IMR-90 (cell line): ENCODE data around the gene ANKMY2. TPM values are rescaled to one million over a fixed set of nuclear protein-coding genes. Genes with fewer than 3 reads are reported as not detected.

Experiments used
- ATAC-seq: fragments of 200-7000 bp; cut with Tn5 transposase; 2 replicates; pipeline ENCODE4 v1.9.1; 2020; ENCODE audit warnings: low read depth, mild to moderate bottlenecking, moderate library complexity
- BruUV-seq: library from RNA; stranded (reverse); fragments of 400-500 nt; replicated peaks from 2 replicates; lab custom pipeline; 2021; lab: Mats Ljungman, UMichigan
- CTCF ChIA-PET: fragments of 300-600 bp; formaldehyde crosslinking; extraction: SDS; loops from one replicate; lab custom pipeline; 2021; ENCODE audit warnings: antibody characterized with exemption; lab: Yijun Ruan, JAX
- POLR2A ChIA-PET: fragments of 300-600 bp; sonication (Branson Sonifier 250); formaldehyde crosslinking; loops from one replicate; lab custom pipeline; 2022; ENCODE audit warnings: antibody characterized with exemption; ENCODE audit not compliant: unreplicated experiment; lab: Charles Lee
- DNase-seq: peaks from one replicate; pipeline ENCODE4 v3.0.0; 2013
- H2AFZ ChIP-seq: replicated peaks from 2 replicates; pipeline ENCODE3; 2013; ENCODE audit warnings: low read length, mild to moderate bottlenecking; ENCODE audit not compliant: poor library complexity
- H2AK5ac ChIP-seq: 2 replicates; pipeline ENCODE4 v1.6.1; 2013; ENCODE audit warnings: low read depth, low read length, inconsistent platforms
- H2AK9ac ChIP-seq: replicated peaks from 2 replicates; pipeline ENCODE3; 2013; ENCODE audit warnings: mild to moderate bottlenecking, low read depth, low read length, moderate library complexity; ENCODE audit not compliant: poor library complexity
- H2BK120ac ChIP-seq: 2 replicates; pipeline ENCODE4 v1.6.1; 2013; ENCODE audit warnings: low read depth, low read length, inconsistent platforms
- H2BK15ac ChIP-seq: 3 replicates; pipeline ENCODE4 v1.6.1; 2013; ENCODE audit warnings: low read depth, low read length, inconsistent platforms
- H2BK20ac ChIP-seq: 2 replicates; pipeline ENCODE4 v1.6.1; 2013; ENCODE audit warnings: low read depth, mild to moderate bottlenecking, inconsistent platforms, low read length, moderate library complexity
- H2BK5ac ChIP-seq: 2 replicates; pipeline ENCODE4 v1.6.1; 2013; ENCODE audit warnings: mild to moderate bottlenecking, low read depth, low read length, inconsistent platforms; ENCODE audit not compliant: poor library complexity, severe bottlenecking
- H3K14ac ChIP-seq: replicated peaks from 2 replicates; pipeline ENCODE4 v1.6.1; 2013; ENCODE audit warnings: low read depth, low read length, inconsistent platforms
- H3K18ac ChIP-seq: 2 replicates; pipeline ENCODE4 v1.6.1; 2013; ENCODE audit warnings: low read depth, low read length, control low read depth
- H3K23ac ChIP-seq: 2 replicates; pipeline ENCODE4 v1.6.1; 2013; ENCODE audit warnings: low read depth, low read length, inconsistent platforms
- H3K27ac ChIP-seq: 2 replicates; pipeline ENCODE4 v1.5.1; 2013; ENCODE audit warnings: mild to moderate bottlenecking, control low read depth, low read length; ENCODE audit not compliant: insufficient read depth
- H3K27me3 ChIP-seq: 2 replicates; pipeline ENCODE4 v1.6.1; 2013; ENCODE audit warnings: low read length; ENCODE audit not compliant: control insufficient read depth, insufficient read depth
- H3K36me3 ChIP-seq: 2 replicates; pipeline ENCODE4 v1.6.1; 2013; ENCODE audit warnings: low read length, mixed read lengths; ENCODE audit not compliant: control insufficient read depth, insufficient read depth
- H3K4ac ChIP-seq: 2 replicates; pipeline ENCODE4 v1.6.1; 2013; ENCODE audit warnings: low read depth, low read length, inconsistent platforms
- H3K4me1 ChIP-seq: 2 replicates; pipeline ENCODE4 v1.6.1; 2013; ENCODE audit warnings: low read length, mixed read lengths; ENCODE audit not compliant: control insufficient read depth, insufficient read depth
- H3K4me2 ChIP-seq: 2 replicates; pipeline ENCODE4 v1.6.1; 2013; ENCODE audit warnings: low read depth, mild to moderate bottlenecking, control low read depth, low read length, moderate library complexity
- H3K4me3 ChIP-seq: 2 replicates; pipeline ENCODE4 v1.5.1; 2013; ENCODE audit warnings: low read depth, mild to moderate bottlenecking, control low read depth, low read length, moderate library complexity; ENCODE audit not compliant: insufficient read depth
- H3K56ac ChIP-seq: 2 replicates; pipeline ENCODE4 v1.6.1; 2013; ENCODE audit warnings: low read length, inconsistent platforms; ENCODE audit not compliant: insufficient read depth; ENCODE audit errors: extremely low read depth
- H3K79me1 ChIP-seq, 2 experiments: 2 replicates each; pipeline ENCODE4 v1.6.1; 2013; ENCODE audit warnings: low read length in 2 of 2, inconsistent platforms in 1 of 2, low read depth in 1 of 2
- H3K9ac ChIP-seq: 2 replicates; pipeline ENCODE4 v1.6.1; 2013; ENCODE audit warnings: low read depth, low read length, control low read depth
- H3K9me1 ChIP-seq: 2 replicates; pipeline ENCODE4 v1.6.1; 2013; ENCODE audit warnings: low read length, inconsistent platforms; ENCODE audit not compliant: insufficient read depth
- H3K9me3 ChIP-seq: 2 replicates; pipeline ENCODE4 v1.6.1; 2013; ENCODE audit warnings: low read length; ENCODE audit not compliant: control insufficient read depth, insufficient read depth
- H4K20me1 ChIP-seq: 2 replicates; pipeline ENCODE4 v1.6.1; 2013; ENCODE audit warnings: low read length, inconsistent platforms; ENCODE audit not compliant: insufficient read depth
- H4K5ac ChIP-seq: 2 replicates; pipeline ENCODE4 v1.6.1; 2013; ENCODE audit warnings: mild to moderate bottlenecking, low read depth, low read length, control low read depth
- H4K8ac ChIP-seq, 2 experiments: 2 replicates each; pipeline ENCODE4 v1.6.1; 2013; ENCODE audit warnings: low read depth in 2 of 2, low read length in 2 of 2, control low read depth in 1 of 2, inconsistent platforms in 1 of 2
- H4K91ac ChIP-seq: 2 replicates; pipeline ENCODE4 v1.6.1; 2013; ENCODE audit warnings: low read depth, low read length, inconsistent platforms; ENCODE audit not compliant: insufficient read depth
- CEBPB ChIP-seq: IDR thresholded peaks from 2 replicates; pipeline ENCODE4 v1.6.1; 2012; ENCODE audit warnings: low read depth, low read length, improper control_type of control experiment
- CTCF ChIP-seq: conservative IDR thresholded peaks from 2 replicates; pipeline ENCODE4 v1.5.1; 2012; ENCODE audit warnings: mild to moderate bottlenecking, low read depth, low read length, improper control_type of control experiment
- FOS ChIP-seq: fragments of 150-350 bp; IDR thresholded peaks from 2 replicates; pipeline ENCODE4 v1.6.1; 2016; ENCODE audit warnings: low read depth, low read length
- MAFK ChIP-seq: IDR thresholded peaks from 2 replicates; pipeline ENCODE4 v1.6.1; 2012; ENCODE audit warnings: low read depth, low read length, improper control_type of control experiment
- MAZ ChIP-seq: IDR thresholded peaks from 2 replicates; pipeline ENCODE4 v1.6.1; 2012; ENCODE audit warnings: low read depth, mild to moderate bottlenecking, low read length, improper control_type of control experiment, moderate library complexity, borderline replicate concordance
- NFE2L2 ChIP-seq: fragments of 150-350 bp; IDR thresholded peaks from 2 replicates; pipeline ENCODE4 v1.6.1; 2016; ENCODE audit warnings: low read depth, mild to moderate bottlenecking, low read length
- RCOR1 ChIP-seq: IDR thresholded peaks from 2 replicates; pipeline ENCODE4 v1.6.1; 2012; ENCODE audit warnings: mild to moderate bottlenecking, low read length, improper control_type of control experiment; ENCODE audit not compliant: insufficient replicate concordance
- SMC3 ChIP-seq: fragments of 150-350 bp; IDR thresholded peaks from 2 replicates; pipeline ENCODE4 v1.6.1; 2016; ENCODE audit warnings: low read depth, mild to moderate bottlenecking, antibody characterized with exemption, low read length, moderate library complexity
- WGBS, 2 experiments: methylation state at CpG; one replicate each; pipeline versions ENCODE4 v1.1.5 to v1.1.7; 2013; ENCODE audit warnings: missing lambda C conversion rate in 2 of 2; ENCODE audit not compliant: insufficient read length in 1 of 2; ENCODE audit errors: extremely low coverage in 2 of 2; 5-methylcytosine and 5-hydroxymethylcytosine counted together
- dilution Hi-C: fragments of 300-500 bp; cut with HindIII; formaldehyde crosslinking; loops from one replicate; pipeline ENCODE4 v1.14.3; 2018; ENCODE audit warnings: low sequenced_read_pairs; ENCODE audit not compliant: unreplicated experiment
- in situ Hi-C: fragments of 300-500 bp; cut with MboI; formaldehyde crosslinking; loops from 3 replicates; pipeline ENCODE4 v1.14.3; 2019; ENCODE audit warnings: low sequenced_read_pairs, inconsistent platforms, mixed read lengths
- intact Hi-C: fragments of 100-400 bp; cut with micrococcal nuclease; formaldehyde crosslinking; loops from 2 replicates; pipeline ENCODE4 v1.10.0; 2022
- polyA plus RNA-seq, 3 experiments: library from polyadenylated mRNA; depleted of rRNA; stranded (reverse); fragments of >200 nt; gene quantifications; 2 replicates each; pipeline ENCODE4 v1.2.3, GENCODE V29; 2012; ENCODE audit warnings: low replicate concordance in 1 of 3
- total RNA-seq: library from RNA; depleted of rRNA; stranded (reverse); fragments of >200 nt; gene quantifications from 2 replicates; pipeline ENCODE4 v1.2.3, GENCODE V29; 2012
- TF ChIP-seq, protein P1 (sequence below): fragments of 150-350 bp; IDR thresholded peaks from 2 replicates; pipeline ENCODE4 v1.6.1; 2016; ENCODE audit warnings: low read depth, mild to moderate bottlenecking, low read length, moderate library complexity, borderline replicate concordance

The ANKMY2 gene
- total and polyA plus RNA-seq, 2 of the 4 experiments (the other 2 are of a cell fraction) = 19.5 to 41.9 TPM

DNA sequence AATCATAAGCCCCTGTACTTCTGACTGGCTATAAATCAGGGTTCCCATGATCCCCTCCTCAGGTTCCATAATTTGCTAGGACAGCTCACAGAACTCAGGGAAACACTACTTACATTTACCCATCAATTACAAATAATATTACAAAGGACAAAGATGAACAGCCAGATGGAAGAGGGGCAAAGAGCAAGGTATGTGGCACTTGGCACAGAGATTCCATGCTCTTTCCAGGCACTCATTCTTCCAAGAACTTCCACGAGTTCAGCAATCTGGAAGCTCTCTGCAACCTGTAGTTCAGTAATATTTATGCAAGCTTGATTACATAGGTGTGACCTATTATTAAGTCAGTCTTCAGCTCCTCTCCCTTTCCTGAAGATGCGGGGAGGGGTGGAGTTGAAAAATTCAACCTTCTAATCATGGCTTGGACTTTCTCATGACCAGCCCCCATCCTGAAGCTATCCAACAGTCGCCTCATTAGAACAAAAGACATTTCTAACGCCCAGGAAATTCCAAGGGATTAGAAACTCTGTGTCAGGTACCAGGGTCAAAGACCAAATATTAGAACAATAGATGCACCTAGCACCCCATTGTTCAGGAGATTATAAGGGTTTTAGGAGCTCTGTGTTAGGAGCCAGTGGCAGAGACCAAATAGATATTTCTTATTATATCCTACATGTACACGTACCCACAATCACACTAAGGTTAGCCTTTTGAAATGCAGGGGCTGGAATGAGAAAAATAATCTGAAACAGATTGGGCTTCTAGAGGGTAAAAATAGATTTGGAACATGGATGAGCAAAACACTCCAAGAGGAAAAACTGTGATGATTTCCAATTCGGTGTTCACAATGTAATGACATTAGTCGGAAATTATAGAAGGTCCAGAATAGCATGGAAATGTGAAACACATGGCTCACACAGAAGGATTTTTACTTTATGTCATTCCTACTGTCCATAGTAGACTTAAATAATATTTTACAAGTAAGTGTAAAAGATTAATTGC, 7.0 kb downstream of the ANKMY2 start:
- ChIA-PET POLR2A (no interaction called here), CTCF (no interaction called here)
- Histone ChIP-seq H2BK120ac (no peak overlapping the region), H3K23ac (no peak overlapping the region), H2BK5ac (no peak overlapping the region), H3K18ac (no peak overlapping the region), H3K56ac (no peak overlapping the region), H3K79me1 (peaks cover 17 to 46% of the 10 kb centered on the region in 2 experiments; a peak in 3 of 4 replicates), H3K14ac (no peak overlapping the region), H3K27ac (no peak overlapping the region), H3K36me3 (peaks cover 4% of the 10 kb centered on the region), H4K91ac (no peak overlapping the region), H3K4ac (no peak overlapping the region), H3K4me3 (no peak overlapping the region), H2BK20ac (no peak overlapping the region), H4K8ac (no peak overlapping the region), H3K4me2 (no peak overlapping the region), H2AK5ac (no peak overlapping the region), H2AK9ac (no peak overlapping the region), H3K27me3 (no peaks in the 10 kb centered on the region), H4K5ac (no peak overlapping the region), H2AFZ (no peak overlapping the region), H3K9me1 (peaks cover 11% of the 10 kb centered on the region), H3K9ac (no peak overlapping the region), H2BK15ac (no peak overlapping the region), H3K9me3 (no peaks in the 10 kb centered on the region), H4K20me1 (peaks cover 10% of the 10 kb centered on the region; the same call in 1 of the 2 replicates), H3K4me1 (peaks cover 3% of the 10 kb centered on the region; the same call in 1 of the 2 replicates)
- no CpG with 5 or more reads among the region's 7 CpGs for WGBS, 2 experiments
- dilution Hi-C loops (no loop called here), intact Hi-C loops (no loop called here), in situ Hi-C loops (no loop called here)
- DNase-seq (no peak), ATAC-seq (no peak)
- no peak for TF ChIP-seq MAFK
- TF ChIP-seq SMC3 = no peak
- TF ChIP-seq FOS = no peak
- no peak for TF ChIP-seq CEBPB
- TF ChIP-seq MAZ = no peak
- TF ChIP-seq NFE2L2 = no peak
- TF ChIP-seq CTCF = no peak
- TF ChIP-seq, protein P1, sequence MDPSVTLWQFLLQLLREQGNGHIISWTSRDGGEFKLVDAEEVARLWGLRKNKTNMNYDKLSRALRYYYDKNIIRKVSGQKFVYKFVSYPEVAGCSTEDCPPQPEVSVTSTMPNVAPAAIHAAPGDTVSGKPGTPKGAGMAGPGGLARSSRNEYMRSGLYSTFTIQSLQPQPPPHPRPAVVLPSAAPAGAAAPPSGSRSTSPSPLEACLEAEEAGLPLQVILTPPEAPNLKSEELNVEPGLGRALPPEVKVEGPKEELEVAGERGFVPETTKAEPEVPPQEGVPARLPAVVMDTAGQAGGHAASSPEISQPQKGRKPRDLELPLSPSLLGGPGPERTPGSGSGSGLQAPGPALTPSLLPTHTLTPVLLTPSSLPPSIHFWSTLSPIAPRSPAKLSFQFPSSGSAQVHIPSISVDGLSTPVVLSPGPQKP = no peak
- TF ChIP-seq RCOR1 = no peak
- BruUV-seq = no TSS peak
